Uterus (tissue), 2 donors: ENCODE results near the gene TSPAN9.

Source experiments
- CTCF ChIP-seq, 4 experiments: fragments of 200-600 bp in 2 of 4; fragments of 450-650 bp in 2 of 4; sonication (generic) in 2 of 4; IDR thresholded peaks; one replicate each; pipeline ENCODE4 v1.5.1; 2016 to 2019; ENCODE audit warnings: antibody characterized with exemption in 4 of 4, mild to moderate bottlenecking in 2 of 4, moderate library complexity in 1 of 4
- POLR2A ChIP-seq, 2 donors: fragments of 450-650 bp; IDR thresholded peaks; one replicate each; pipeline ENCODE4 v1.6.1; 2016; ENCODE audit warnings: antibody characterized with exemption in 2 of 2, mild to moderate bottlenecking in 1 of 2, moderate library complexity in 1 of 2

DNA sequence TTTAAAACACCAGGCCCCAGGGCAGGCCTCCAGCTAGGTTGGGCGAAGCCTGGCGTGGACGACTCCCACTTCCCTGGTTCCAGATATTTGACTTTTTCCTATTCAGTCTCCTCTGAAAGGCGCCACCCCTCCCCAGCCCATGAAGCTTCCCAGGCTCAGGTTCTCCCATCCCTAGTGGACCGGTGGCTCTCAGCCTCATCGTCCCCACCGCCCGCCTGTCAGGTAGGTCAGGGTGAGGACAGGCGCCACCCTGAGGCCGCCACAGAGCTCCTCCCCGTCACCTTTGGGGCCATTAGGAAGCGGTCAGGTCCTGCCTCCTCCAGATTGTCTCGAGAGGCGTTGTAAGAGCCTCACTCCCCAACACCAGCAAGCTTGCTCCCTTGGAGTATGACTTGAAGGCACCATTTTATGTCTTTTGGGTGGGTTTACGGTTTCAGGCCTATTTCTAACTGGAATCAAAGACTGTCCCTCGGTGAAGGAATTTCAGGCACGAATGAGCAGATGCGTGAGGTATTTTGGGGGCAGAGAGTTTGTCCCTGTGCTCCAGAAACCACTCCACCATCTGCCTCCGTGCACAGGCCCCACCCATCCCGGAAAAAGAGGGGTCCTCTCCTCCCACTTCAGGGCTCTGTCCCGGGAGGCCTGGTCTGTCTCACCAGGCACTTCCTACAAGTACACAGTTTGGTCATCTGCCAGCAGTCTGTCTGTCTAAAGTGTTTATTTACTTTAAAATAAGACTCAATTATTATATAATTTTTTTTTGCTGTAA lies 55.6 kb downstream of the TSPAN9 start:
- TF ChIP-seq CTCF (IDR thresholded peaks at IDR 0.05) (no peak), POLR2A (IDR thresholded peaks at IDR 0.05) (no peak)
